GM12873 (cell line): ENCODE data around the gene ADGRV1.

Source experiments
- TF ChIP-seq, protein P1 (sequence below): IDR thresholded peaks from 2 replicates; pipeline ENCODE4 v1.5.1; 2012; ENCODE audit warnings: low read depth, mild to moderate bottlenecking, moderate library complexity, low read length, control low read depth; ENCODE audit not compliant: insufficient read depth; ENCODE audit errors: missing control alignments

ADGRV1 gene

DNA sequence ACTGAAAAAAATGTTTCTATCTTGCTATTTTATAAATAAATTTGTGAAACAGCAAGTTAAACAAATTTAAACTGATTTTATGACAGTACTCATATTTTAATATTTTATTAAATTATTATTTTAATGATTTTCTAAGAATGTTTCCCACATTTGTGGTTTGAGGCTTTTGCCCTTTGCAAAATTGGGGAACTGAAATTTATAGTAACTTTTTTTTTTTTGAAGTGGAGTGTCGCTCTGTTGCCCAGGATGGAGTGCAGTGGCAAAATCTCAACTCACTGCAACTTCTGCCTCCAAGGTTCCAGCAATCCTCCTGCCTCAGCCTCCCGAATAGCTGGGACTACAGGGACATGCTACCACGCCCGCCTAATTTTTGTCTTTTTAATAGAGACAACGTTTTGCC lies 7.2 kb upstream of the ADGRV1 start:
- TF ChIP-seq, protein P1, sequence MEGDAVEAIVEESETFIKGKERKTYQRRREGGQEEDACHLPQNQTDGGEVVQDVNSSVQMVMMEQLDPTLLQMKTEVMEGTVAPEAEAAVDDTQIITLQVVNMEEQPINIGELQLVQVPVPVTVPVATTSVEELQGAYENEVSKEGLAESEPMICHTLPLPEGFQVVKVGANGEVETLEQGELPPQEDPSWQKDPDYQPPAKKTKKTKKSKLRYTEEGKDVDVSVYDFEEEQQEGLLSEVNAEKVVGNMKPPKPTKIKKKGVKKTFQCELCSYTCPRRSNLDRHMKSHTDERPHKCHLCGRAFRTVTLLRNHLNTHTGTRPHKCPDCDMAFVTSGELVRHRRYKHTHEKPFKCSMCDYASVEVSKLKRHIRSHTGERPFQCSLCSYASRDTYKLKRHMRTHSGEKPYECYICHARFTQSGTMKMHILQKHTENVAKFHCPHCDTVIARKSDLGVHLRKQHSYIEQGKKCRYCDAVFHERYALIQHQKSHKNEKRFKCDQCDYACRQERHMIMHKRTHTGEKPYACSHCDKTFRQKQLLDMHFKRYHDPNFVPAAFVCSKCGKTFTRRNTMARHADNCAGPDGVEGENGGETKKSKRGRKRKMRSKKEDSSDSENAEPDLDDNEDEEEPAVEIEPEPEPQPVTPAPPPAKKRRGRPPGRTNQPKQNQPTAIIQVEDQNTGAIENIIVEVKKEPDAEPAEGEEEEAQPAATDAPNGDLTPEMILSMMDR: no peak

DNA sequence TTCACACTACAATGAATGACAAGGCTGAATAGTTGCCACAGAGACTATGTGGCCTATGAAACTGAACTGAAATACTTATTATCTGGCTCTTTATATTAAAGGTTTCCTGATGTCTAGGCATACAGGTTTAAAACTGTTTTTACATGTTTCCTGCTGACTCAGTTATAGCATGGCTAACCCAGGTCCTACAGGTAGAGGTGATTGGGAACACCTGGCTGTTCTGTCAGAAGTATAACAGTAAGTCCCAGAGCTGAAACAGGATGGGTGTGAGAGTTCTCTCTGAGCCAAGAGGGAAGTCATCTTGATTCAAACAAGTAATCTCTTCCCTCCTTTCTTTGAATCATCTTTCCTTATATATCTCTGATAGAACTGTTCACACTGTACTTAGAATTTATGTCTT lies 4.9 kb upstream of the ADGRV1 start:
- TF ChIP-seq, protein P1: no peak

DNA sequence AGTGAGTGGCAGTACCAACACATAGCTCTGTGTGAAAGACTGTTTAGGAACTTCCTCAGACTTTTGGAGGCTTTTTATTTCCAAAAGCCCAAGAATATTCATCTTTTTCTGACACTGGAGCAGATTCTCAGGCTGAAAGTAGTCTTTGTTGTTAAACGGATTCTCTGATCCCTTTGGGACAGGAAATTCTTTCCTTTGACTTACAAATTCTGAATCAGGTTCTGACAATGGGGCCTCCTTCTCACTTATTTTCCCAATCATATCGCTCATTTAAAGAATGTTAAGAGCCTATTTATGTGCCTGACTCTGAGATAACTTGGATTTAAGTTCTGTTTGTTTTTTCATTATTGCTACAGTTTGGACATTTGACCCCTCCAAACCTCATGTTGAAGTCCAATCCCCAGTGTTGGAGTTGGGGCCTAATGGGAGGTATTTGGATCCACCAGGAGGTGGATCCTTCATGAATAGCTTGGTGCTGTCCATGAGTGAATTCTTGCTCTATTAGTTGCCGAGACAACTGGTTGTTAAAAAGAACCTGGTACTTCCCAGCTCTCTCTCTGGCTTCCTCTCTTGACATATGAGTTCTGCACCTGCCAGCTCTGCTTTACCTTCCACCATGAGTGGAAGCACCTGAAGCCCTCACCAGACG lies 4.1 kb upstream of the ADGRV1 start:
- TF ChIP-seq, protein P1: no peak

DNA sequence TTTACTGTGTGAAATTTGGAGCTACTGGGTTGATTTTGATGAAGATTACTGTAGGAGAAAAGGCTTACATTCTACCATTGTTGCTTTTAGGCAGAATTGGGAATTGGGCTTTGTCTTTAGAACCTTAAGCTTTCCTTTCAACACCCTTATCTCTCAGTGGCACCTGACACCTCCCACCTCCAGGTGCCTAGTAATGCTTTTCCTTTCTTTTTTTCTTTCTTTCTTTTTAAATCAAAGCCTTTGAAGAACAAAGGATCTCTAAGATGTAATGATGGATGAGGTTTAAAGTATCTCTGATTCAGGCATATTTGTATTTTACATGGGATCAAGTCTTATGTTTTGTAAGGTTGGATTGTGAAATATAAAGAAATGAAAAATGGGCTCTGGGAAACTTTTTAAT lies 2.9 kb upstream of the ADGRV1 start:
- TF ChIP-seq, protein P1: no peak

DNA sequence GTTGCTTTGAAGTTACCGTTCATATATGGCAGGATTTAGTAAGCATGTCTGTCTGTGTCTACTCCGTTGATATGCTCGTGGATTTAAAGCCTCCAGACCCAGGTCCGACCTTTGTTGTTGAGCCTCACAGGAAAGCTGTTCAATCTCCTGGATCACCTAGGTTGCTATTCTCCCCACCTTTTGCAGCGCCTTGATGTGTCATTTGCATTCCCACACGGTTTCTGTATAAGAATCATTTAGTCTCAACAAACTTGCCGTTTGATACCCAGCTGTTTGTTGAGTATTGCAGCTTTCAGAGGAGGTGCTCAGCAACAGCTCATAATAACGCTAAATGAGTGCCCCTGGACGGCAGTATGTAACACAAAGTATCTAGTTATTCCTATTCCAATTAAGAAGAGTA lies 1.2 kb upstream of the ADGRV1 start:
- TF ChIP-seq, protein P1: no peak

DNA sequence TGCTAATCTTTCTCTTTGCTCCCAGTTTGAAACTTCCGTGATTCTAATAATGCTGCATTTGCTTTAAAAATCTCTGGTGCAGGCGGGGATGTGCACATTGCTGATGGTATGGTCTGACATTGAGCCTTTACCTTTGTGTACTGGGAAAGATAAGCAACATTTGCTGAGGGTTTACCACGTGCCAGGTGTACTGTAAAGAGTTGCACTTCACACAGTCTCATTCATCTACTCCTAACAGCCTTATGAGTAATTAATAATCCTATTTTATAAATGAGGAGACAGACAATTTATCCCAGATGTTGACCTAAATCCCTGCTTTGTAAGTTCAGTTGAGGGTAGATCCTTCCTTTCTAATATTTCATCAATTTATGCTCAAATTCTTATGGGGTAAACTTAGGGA lies 726 bp upstream of the ADGRV1 start:
- TF ChIP-seq, protein P1: no peak

DNA sequence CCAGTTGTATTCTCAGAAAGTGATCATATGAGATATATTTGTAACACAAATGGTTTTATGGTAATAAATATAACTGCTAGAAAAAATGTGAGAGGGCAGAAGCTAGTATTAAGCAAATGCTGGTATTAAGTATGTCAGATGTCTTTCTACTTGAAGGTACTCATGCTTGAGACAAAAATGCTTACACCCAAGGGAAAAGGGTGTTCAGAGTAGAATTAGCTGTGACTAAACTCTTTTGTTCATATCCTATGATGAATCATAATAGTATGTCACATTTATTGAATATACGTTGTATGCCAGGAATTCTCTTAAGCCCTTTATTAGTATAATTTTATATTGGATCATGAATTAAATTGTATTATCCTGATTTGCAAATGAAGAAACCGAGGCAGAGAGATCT lies 2.2 kb downstream of the ADGRV1 start:
- TF ChIP-seq, protein P1: no peak
